Measurements from ENCODE around the gene TIE1. TPM values are rescaled to one million over a fixed set of nuclear protein-coding genes. Genes with fewer than 3 reads are reported as not detected.
A peak's percentile ranks its signal among the peaks of the same experiment; 100 is the strongest.

The TIE1 gene
- total RNA-seq, 2 experiments from 2014 or later: not detected

- intact Hi-C loops (cut with micrococcal nuclease): no loop called here
- Mint-ChIP-seq H3K4me3 (no peak overlapping the region), H3K36me3 (peaks cover 12% of the 10 kb centered on the region), H3K27me3 (no peaks in the 10 kb centered on the region), H3K27ac (no peak overlapping the region), H3K4me1 (ENCODE audit: low read depth) (peaks cover 7% of the 10 kb centered on the region), H3K9me3 (no peaks in the 10 kb centered on the region)
- no peak for DNase-seq
- POLR2A ChIA-PET: no interaction called here
- CTCF ChIA-PET: interaction anchor here (0.9 to 1.1 kb wide), 2 partner anchors 59 to 128 kb away, joined by 3 to 4 read pairs; no protein-coding TSS in a partner anchor
Measured at GRCh38 chr1:43354936-43355335, 54.2 kb downstream of the TIE1 start.

GRCh38 chr1:43357251-43357650 lies 56.5 kb downstream of the TIE1 start:
- no peak overlapping the region for H3K27ac Mint-ChIP-seq
- peaks cover 26% of the 10 kb centered on the region for H3K4me1 Mint-ChIP-seq (ENCODE audit: low read depth)
- no peaks in the 10 kb centered on the region for H3K27me3 Mint-ChIP-seq
- H3K9me3 Mint-ChIP-seq: no peaks in the 10 kb centered on the region
- ChIA-PET CTCF (interaction anchor here (1.6 to 2.2 kb wide), 2 partner anchors 33 to 134 kb away, joined by 4 to 7 read pairs; no protein-coding TSS in a partner anchor), POLR2A (interaction anchor here (2.9 kb wide), 1 partner anchor 10 kb away, joined by 23 read pairs; the partner anchor contains the start of gene ELOVL1)
- H3K4me3 Mint-ChIP-seq: peak overlapping the region; percentile 84
- intact Hi-C loops (cut with micrococcal nuclease): no loop called here
- no peak for DNase-seq
- peaks cover 34% of the 10 kb centered on the region for H3K36me3 Mint-ChIP-seq

- peaks cover 37% of the 10 kb centered on the region for H3K36me3 Mint-ChIP-seq
- H3K9me3 Mint-ChIP-seq: no peaks in the 10 kb centered on the region
- intact Hi-C loops (cut with micrococcal nuclease): loop anchor here (1.0 to 2.0 kb wide), 5 partner anchors 10 to 185 kb away; partner anchors contain the start of genes CFAP57, EBNA1BP2 and ELOVL1
- H3K4me3 Mint-ChIP-seq: peak overlapping the region; percentile 84
- peaks cover 28% of the 10 kb centered on the region for H3K4me1 Mint-ChIP-seq (ENCODE audit: low read depth)
- POLR2A ChIA-PET: interaction anchor here (0.6 to 2.9 kb wide), 7 partner anchors 9 to 138 kb away, joined by 3 to 23 read pairs (median 3); partner anchors contain the start of genes ELOVL1, MED8 and SZT2
- CTCF ChIA-PET: interaction anchor here (0.6 to 2.2 kb wide), 10 partner anchors 10 to 194 kb away, joined by 3 to 14 read pairs (median 4); partner anchors contain the start of genes ELOVL1 and MED8
- no peaks in the 10 kb centered on the region for H3K27me3 Mint-ChIP-seq
- peak overlapping the region; percentile 74 for H3K27ac Mint-ChIP-seq
- DNase-seq: peak; percentile 31
Measured at GRCh38 chr1:43358121-43358745, 57.5 kb downstream of the TIE1 start.

- intact Hi-C loops (cut with micrococcal nuclease): loop anchor here (1.0 to 2.0 kb wide), 5 partner anchors 9 to 186 kb away; partner anchors contain the start of genes CFAP57, EBNA1BP2 and ELOVL1
- Mint-ChIP-seq H3K36me3 (peaks cover 44% of the 10 kb centered on the region), H3K27me3 (no peaks in the 10 kb centered on the region), H3K27ac (peak within 1 kb of the TSS; percentile 74), H3K9me3 (no peaks in the 10 kb centered on the region), H3K4me3 (peak within 1 kb of the TSS; percentile 84), H3K4me1 (ENCODE audit: low read depth) (peaks cover 28% of the 10 kb centered on the region)
- ChIA-PET POLR2A (interaction anchor here (0.6 to 2.9 kb wide), 6 partner anchors 9 to 96 kb away, joined by 3 to 23 read pairs (median 4); partner anchors contain the start of genes ELOVL1, MED8 and SZT2), CTCF (interaction anchor here (0.6 to 2.2 kb wide), 9 partner anchors 9 to 193 kb away, joined by 3 to 14 read pairs (median 5); partner anchors contain the start of gene ELOVL1)
- DNase-seq: peak; percentile 100
Measured at GRCh38 chr1:43358746-43359693, 58.2 kb downstream of the TIE1 start, which contains the start of gene CDC20. CDC20 (plus strand) TSS chr1:43358981; CDS start chr1:43359216, 235 bp downstream.

GRCh38 chr1:43359696-43360095 lies 58.9 kb downstream of the TIE1 start:
- intact Hi-C loops (cut with micrococcal nuclease): loop anchor here (2.0 to 10.0 kb wide), 3 partner anchors 187 to 1455 kb away; partner anchors contain the start of genes CFAP57 and EBNA1BP2
- ChIA-PET POLR2A (interaction anchor here (2.9 kb wide), 1 partner anchor 8 kb away, joined by 23 read pairs; the partner anchor contains the start of gene ELOVL1), CTCF (interaction anchor here (0.7 kb wide), 1 partner anchor 133 kb away, joined by 3 read pairs; no protein-coding TSS in a partner anchor)
- H3K36me3 Mint-ChIP-seq: peaks cover 46% of the 10 kb centered on the region
- H3K9me3 Mint-ChIP-seq: no peaks in the 10 kb centered on the region
- H3K4me1 Mint-ChIP-seq (ENCODE audit: low read depth): peaks cover 28% of the 10 kb centered on the region
- H3K27ac Mint-ChIP-seq: peak overlapping the region; percentile 47
- DNase-seq: no peak
- H3K27me3 Mint-ChIP-seq: no peaks in the 10 kb centered on the region
- peak overlapping the region; percentile 84 for H3K4me3 Mint-ChIP-seq

GRCh38 chr1:43360616-43361015 lies 59.8 kb downstream of the TIE1 start:
- peak overlapping the region; percentile 84 for H3K4me3 Mint-ChIP-seq
- no peaks in the 10 kb centered on the region for H3K27me3 Mint-ChIP-seq
- no peaks in the 10 kb centered on the region for H3K9me3 Mint-ChIP-seq
- no peak for DNase-seq
- ChIA-PET POLR2A (interaction anchor here (0.7 kb wide), 1 partner anchor 10 kb away, joined by 3 read pairs; no protein-coding TSS in a partner anchor), CTCF (interaction anchor here (0.7 kb wide), 1 partner anchor 133 kb away, joined by 3 read pairs; no protein-coding TSS in a partner anchor)
- peak overlapping the region; percentile 42 for H3K27ac Mint-ChIP-seq
- intact Hi-C loops (cut with micrococcal nuclease): loop anchor here (10.0 kb wide), 2 partner anchors 426 to 1454 kb away; no protein-coding TSS in a partner anchor
- H3K4me1 Mint-ChIP-seq (ENCODE audit: low read depth): peaks cover 35% of the 10 kb centered on the region
- H3K36me3 Mint-ChIP-seq: peaks cover 51% of the 10 kb centered on the region

- Mint-ChIP-seq H3K36me3 (peaks cover 52% of the 10 kb centered on the region), H3K27me3 (no peaks in the 10 kb centered on the region), H3K4me3 (no peak overlapping the region), H3K4me1 (ENCODE audit: low read depth) (peaks cover 41% of the 10 kb centered on the region), H3K9me3 (no peaks in the 10 kb centered on the region), H3K27ac (peak overlapping the region; percentile 39)
- CTCF ChIA-PET: no interaction called here
- intact Hi-C loops (cut with micrococcal nuclease): loop anchor here (10.0 kb wide), 2 partner anchors 429 to 1451 kb away; no protein-coding TSS in a partner anchor
- DNase-seq: peak; percentile 28
- POLR2A ChIA-PET: no interaction called here
Measured at GRCh38 chr1:43363283-43363934, 62.6 kb downstream of the TIE1 start.

- DNase-seq: no peak
- ChIA-PET POLR2A (no interaction called here), CTCF (no interaction called here)
- Mint-ChIP-seq H3K4me3 (no peak overlapping the region), H3K27me3 (no peaks in the 10 kb centered on the region), H3K36me3 (peaks cover 53% of the 10 kb centered on the region), H3K27ac (no peak overlapping the region), H3K4me1 (ENCODE audit: low read depth) (peaks cover 46% of the 10 kb centered on the region), H3K9me3 (no peaks in the 10 kb centered on the region)
- intact Hi-C loops (cut with micrococcal nuclease): loop anchor here (10.0 kb wide), 2 partner anchors 429 to 1451 kb away; no protein-coding TSS in a partner anchor
Measured at GRCh38 chr1:43363935-43364525, 63.2 kb downstream of the TIE1 start.

- DNase-seq: no peak
- Mint-ChIP-seq H3K4me3 (peak overlapping the region; percentile 93), H3K27me3 (no peaks in the 10 kb centered on the region), H3K9me3 (no peaks in the 10 kb centered on the region), H3K4me1 (ENCODE audit: low read depth) (peaks cover 41% of the 10 kb centered on the region), H3K27ac (peak overlapping the region; percentile 91), H3K36me3 (peaks cover 40% of the 10 kb centered on the region)
- CTCF ChIA-PET: no interaction called here
- POLR2A ChIA-PET: no interaction called here
- intact Hi-C loops (cut with micrococcal nuclease): loop anchor here (5.0 to 10.0 kb wide), 3 partner anchors 87 to 1449 kb away; partner anchors contain the start of gene HYI
Measured at GRCh38 chr1:43365678-43366077, 64.9 kb downstream of the TIE1 start.

- peak overlapping the region; percentile 91 for H3K27ac Mint-ChIP-seq
Measured at GRCh38 chr1:43366179-43366578, 65.4 kb downstream of the TIE1 start.

More at GRCh38 chr1:43366179-43366578, 65.4 kb downstream of the TIE1 start:
- ChIA-PET CTCF (no interaction called here), POLR2A (interaction anchor here (2.4 to 3.0 kb wide), 2 partner anchors 23 to 284 kb away, joined by 9 to 28 read pairs; partner anchors contain the start of genes KDM4A, MED8 and SZT2)
- intact Hi-C loops (cut with micrococcal nuclease): loop anchor here (5.0 to 10.0 kb wide), 3 partner anchors 86 to 1449 kb away; partner anchors contain the start of gene HYI
- peaks cover 37% of the 10 kb centered on the region for H3K4me1 Mint-ChIP-seq (ENCODE audit: low read depth)
- no peaks in the 10 kb centered on the region for H3K27me3 Mint-ChIP-seq
- no peaks in the 10 kb centered on the region for H3K9me3 Mint-ChIP-seq
- DNase-seq: peak; percentile 27
- H3K4me3 Mint-ChIP-seq: peak overlapping the region; percentile 93
- H3K36me3 Mint-ChIP-seq: peaks cover 35% of the 10 kb centered on the region

All from activated CD4-positive, alpha-beta memory T cell treated with anti-CD3 and anti-CD28 coated beads for 36 hours (primary cell).